ENCODE results near the gene PIP4K2C. TPM values are rescaled to one million over a fixed set of nuclear protein-coding genes. Genes with fewer than 3 reads are reported as not detected.
"Not testable (repeated sequence)": the region's sequence is repeated elsewhere in the genome, so short reads cannot be mapped to it uniquely, and the experiment has no call there.

PIP4K2C gene
- total and polyA plus RNA-seq, 3 donors from 2014 or later, result 47.6 to 78.0 (median 54.6) TPM

GRCh38 chr12:57554897-57555296, 36.1 kb upstream of the PIP4K2C start:
- WGBS, 2 donors, result 76% methylated on average over 1 of the region's 1 CpG; no CpG with 5 or more reads in 1 of the 2 donors
- intact Hi-C loops (cut with DNase I; ENCODE audit: low total_unique reads), result no loop called here
- TF ChIP-seq POLR2A (IDR thresholded peaks at IDR 0.05), result no peak
- no peak for TF ChIP-seq CTCF (IDR thresholded peaks at IDR 0.05)

GRCh38 chr12:57558864-57559263, 32.1 kb upstream of the PIP4K2C start:
- no peak for DNase-seq
- Histone ChIP-seq H3K36me3 (ENCODE audit: low read depth, missing control alignments) (no peaks in the 10 kb centered on the region), H3K4me3 (no peak overlapping the region), H3K9me3 (no peaks in the 10 kb centered on the region), H3K4me1 (no peaks in the 10 kb centered on the region), H3K27ac (no peak overlapping the region), H3K27me3 (no peaks in the 10 kb centered on the region)
- no peak for TF ChIP-seq CTCF (IDR thresholded peaks at IDR 0.05)
- no peak for TF ChIP-seq POLR2A (IDR thresholded peaks at IDR 0.05)
- WGBS, 2 donors, result 83 to 93% methylated on average over 4 of the region's 4 CpGs
- intact Hi-C loops (cut with DNase I; ENCODE audit: low total_unique reads), result no loop called here

More at GRCh38 chr12:57554897-57555296, 36.1 kb upstream of the PIP4K2C start:
- Histone ChIP-seq H3K9me3 (no peaks in the 10 kb centered on the region), H3K27ac (no peak overlapping the region), H3K27me3 (no peaks in the 10 kb centered on the region), H3K4me3 (no peak overlapping the region), H3K36me3 (ENCODE audit: low read depth, missing control alignments) (no peaks in the 10 kb centered on the region), H3K4me1 (peaks cover 4% of the 10 kb centered on the region)
- DNase-seq, result no peak

- Histone ChIP-seq H3K4me1 (no peaks in the 10 kb centered on the region), H3K9me3 (no peaks in the 10 kb centered on the region), H3K4me3 (no peak overlapping the region), H3K27ac (no peak overlapping the region), H3K36me3 (ENCODE audit: low read depth, missing control alignments) (no peaks in the 10 kb centered on the region), H3K27me3 (no peaks in the 10 kb centered on the region)
- intact Hi-C loops (cut with DNase I; ENCODE audit: low total_unique reads), result no loop called here
- DNase-seq, result no peak
- TF ChIP-seq CTCF (IDR thresholded peaks at IDR 0.05) (no peak), POLR2A (IDR thresholded peaks at IDR 0.05) (no peak)
- WGBS, 2 donors, result 93 to 98% methylated on average over 2 of the region's 2 CpGs
These were observed 30.5 kb upstream of the PIP4K2C start for GRCh38 chr12:57560516-57560915.

GRCh38 chr12:57561117-57561516, 29.9 kb upstream of the PIP4K2C start:
- DNase-seq; H3K9me3 ChIP-seq; H3K4me3 ChIP-seq; H3K27ac ChIP-seq; intact Hi-C loops (cut with DNase I; ENCODE audit: low total_unique reads); H3K36me3 ChIP-seq (ENCODE audit: low read depth, missing control alignments); H3K4me1 ChIP-seq; H3K27me3 ChIP-seq: not testable (repeated sequence)
- WGBS, 2 donors, result 81 to 86% methylated on average over 1 of the region's 1 CpG

GRCh38 chr12:57563358-57563757, 27.6 kb upstream of the PIP4K2C start:
- Histone ChIP-seq H3K4me1 (no peaks in the 10 kb centered on the region), H3K9me3 (no peaks in the 10 kb centered on the region), H3K27me3 (no peaks in the 10 kb centered on the region), H3K27ac (no peak overlapping the region), H3K36me3 (ENCODE audit: low read depth, missing control alignments) (no peaks in the 10 kb centered on the region), H3K4me3 (no peak overlapping the region)
- intact Hi-C loops (cut with DNase I; ENCODE audit: low total_unique reads), result no loop called here
- TF ChIP-seq CTCF (IDR thresholded peaks at IDR 0.05), result no peak
- TF ChIP-seq POLR2A (IDR thresholded peaks at IDR 0.05), result no peak
- DNase-seq, result no peak
- WGBS, 2 donors, result 58 to 71% methylated on average over 4 of the region's 4 CpGs
